Measurements from ENCODE around the gene RNF223.

The RNF223 gene

GRCh38 chr1:1024149-1024770 lies 49.8 kb downstream of the RNF223 start:
- in situ Hi-C loops (cut with MboI; ENCODE audit: low sequenced_read_pairs, unreplicated experiment), result no loop called here
- no peak for DNase-seq (ENCODE audit: low spot score)
- no peak for TF ChIP-seq CTCF (IDR thresholded peaks at IDR 0.05; ENCODE audit: borderline replicate concordance, control extremely low read depth, extremely low read depth, insufficient read depth, missing control alignments)

- no peak for TF ChIP-seq CTCF (IDR thresholded peaks at IDR 0.05; ENCODE audit: borderline replicate concordance, control extremely low read depth, extremely low read depth, insufficient read depth, missing control alignments)
- DNase-seq (ENCODE audit: low spot score), result no peak
- in situ Hi-C loops (cut with MboI; ENCODE audit: low sequenced_read_pairs, unreplicated experiment), result no loop called here
Measured at GRCh38 chr1:1023700-1024099, 50.4 kb downstream of the RNF223 start.

- in situ Hi-C loops (cut with MboI; ENCODE audit: low sequenced_read_pairs, unreplicated experiment), result no loop called here
- TF ChIP-seq CTCF (IDR thresholded peaks at IDR 0.05; ENCODE audit: borderline replicate concordance, control extremely low read depth, extremely low read depth, insufficient read depth, missing control alignments), result no peak
- DNase-seq (ENCODE audit: low spot score), result no peak
Measured at GRCh38 chr1:1022302-1023009, 51.6 kb downstream of the RNF223 start.

- TF ChIP-seq CTCF (IDR thresholded peaks at IDR 0.05; ENCODE audit: borderline replicate concordance, control extremely low read depth, extremely low read depth, insufficient read depth, missing control alignments), result no peak
- in situ Hi-C loops (cut with MboI; ENCODE audit: low sequenced_read_pairs, unreplicated experiment), result no loop called here
- no peak for DNase-seq (ENCODE audit: low spot score)
Measured at GRCh38 chr1:1021920-1022259, 52.2 kb downstream of the RNF223 start.

- no peak for DNase-seq (ENCODE audit: low spot score)
- TF ChIP-seq CTCF (IDR thresholded peaks at IDR 0.05; ENCODE audit: borderline replicate concordance, control extremely low read depth, extremely low read depth, insufficient read depth, missing control alignments), result no peak
- in situ Hi-C loops (cut with MboI; ENCODE audit: low sequenced_read_pairs, unreplicated experiment), result no loop called here
Measured at GRCh38 chr1:1021010-1021919, 52.8 kb downstream of the RNF223 start.
